ENCODE results near the gene LARP4B. TPM values are rescaled to one million over a fixed set of nuclear protein-coding genes. Genes with fewer than 3 reads are reported as not detected.

The LARP4B gene
- total and polyA plus RNA-seq, 3 donors from 2014 or later: 54.2 to 98.6 (median 95.3) TPM

- DNase-seq: no peak
- no peaks in the 10 kb centered on the region for H3K36me3 ChIP-seq (ENCODE audit: low read depth, missing control alignments)
- intact Hi-C loops (cut with DNase I; ENCODE audit: low total_unique reads): loop anchor here (5.0 kb wide), 1 partner anchor 270 kb away; no protein-coding TSS in a partner anchor
- 83 to 87% methylated on average over 10 to 16 of the region's 16 CpGs for WGBS, 2 donors
- TF ChIP-seq CTCF (IDR thresholded peaks at IDR 0.05) (no peak), POLR2A (IDR thresholded peaks at IDR 0.05) (no peak)
- no peak overlapping the region for H3K27ac ChIP-seq
- no peaks in the 10 kb centered on the region for H3K27me3 ChIP-seq
- H3K4me1 ChIP-seq: peaks cover 6% of the 10 kb centered on the region
- H3K4me3 ChIP-seq: no peak overlapping the region
- H3K9me3 ChIP-seq: no peaks in the 10 kb centered on the region
Measured at GRCh38 chr10:792083-792791, 139.3 kb downstream of the LARP4B start.

- Histone ChIP-seq H3K4me3 (no peak overlapping the region), H3K4me1 (peaks cover 6% of the 10 kb centered on the region), H3K27me3 (no peaks in the 10 kb centered on the region), H3K9me3 (no peaks in the 10 kb centered on the region), H3K27ac (no peak overlapping the region), H3K36me3 (ENCODE audit: low read depth, missing control alignments) (no peaks in the 10 kb centered on the region)
- WGBS, 2 donors: 91 to 99% methylated on average over 7 of the region's 7 CpGs
- no peak for DNase-seq
- intact Hi-C loops (cut with DNase I; ENCODE audit: low total_unique reads): loop anchor here (5.0 kb wide), 1 partner anchor 269 kb away; no protein-coding TSS in a partner anchor
- no peak for TF ChIP-seq CTCF (IDR thresholded peaks at IDR 0.05)
- TF ChIP-seq POLR2A (IDR thresholded peaks at IDR 0.05): no peak
Measured at GRCh38 chr10:791639-792038, 139.9 kb downstream of the LARP4B start.

GRCh38 chr10:790821-791551 is 140.5 kb downstream of the LARP4B start:
- TF ChIP-seq POLR2A (IDR thresholded peaks at IDR 0.05) (no peak), CTCF (IDR thresholded peaks at IDR 0.05) (no peak)
- no peaks in the 10 kb centered on the region for H3K36me3 ChIP-seq (ENCODE audit: low read depth, missing control alignments)
- WGBS, 2 donors: 89 to 94% methylated on average over 9 to 25 of the region's 25 CpGs
- intact Hi-C loops (cut with DNase I; ENCODE audit: low total_unique reads): loop anchor here (5.0 kb wide), 1 partner anchor 269 kb away; no protein-coding TSS in a partner anchor
- H3K27me3 ChIP-seq: no peaks in the 10 kb centered on the region
- peaks cover 6% of the 10 kb centered on the region for H3K4me1 ChIP-seq
- H3K9me3 ChIP-seq: no peaks in the 10 kb centered on the region
- no peak overlapping the region for H3K4me3 ChIP-seq
- H3K27ac ChIP-seq: no peak overlapping the region
- DNase-seq: no peak

- peaks cover 6% of the 10 kb centered on the region for H3K4me1 ChIP-seq
- intact Hi-C loops (cut with DNase I; ENCODE audit: low total_unique reads): loop anchor here (5.0 kb wide), 1 partner anchor 268 kb away; no protein-coding TSS in a partner anchor
- H3K4me3 ChIP-seq: no peak overlapping the region
- H3K27me3 ChIP-seq: no peaks in the 10 kb centered on the region
- no peak overlapping the region for H3K27ac ChIP-seq
- no peaks in the 10 kb centered on the region for H3K9me3 ChIP-seq
- TF ChIP-seq CTCF (IDR thresholded peaks at IDR 0.05) (no peak), POLR2A (IDR thresholded peaks at IDR 0.05) (no peak)
- 72 to 96% methylated on average over 19 to 30 of the region's 30 CpGs for WGBS, 2 donors
- H3K36me3 ChIP-seq (ENCODE audit: low read depth, missing control alignments): no peaks in the 10 kb centered on the region
- DNase-seq: no peak
Measured at GRCh38 chr10:789831-790701, 141.4 kb downstream of the LARP4B start.

All from testis (tissue), 3 donors.